Type B pancreatic cell (in vitro differentiated cells): ENCODE measurements around the gene IST1. TPM values are rescaled to one million over a fixed set of nuclear protein-coding genes. Genes with fewer than 3 reads are reported as not detected.

Experiments
- DNase-seq: peaks from one replicate; pipeline ENCODE4 v3.0.0; 2021; ENCODE audit warnings: mixed read lengths; ENCODE audit not compliant: unreplicated experiment; ENCODE audit errors: extremely low spot score
- H3K27ac Mint-ChIP-seq: 2 replicates; pipeline ENCODE4 v1.8.0; 2021; ENCODE audit warnings: mild to moderate bottlenecking, mixed read lengths
- H3K27me3 Mint-ChIP-seq: 2 replicates; pipeline ENCODE4 v1.8.0; 2021; ENCODE audit warnings: mixed read lengths
- H3K36me3 Mint-ChIP-seq: 2 replicates; pipeline ENCODE4 v1.8.0; 2021; ENCODE audit warnings: mixed read lengths
- H3K4me1 Mint-ChIP-seq: one replicate; pipeline ENCODE4 v1.8.0; 2021; ENCODE audit warnings: mixed read lengths; ENCODE audit not compliant: unreplicated experiment
- H3K4me3 Mint-ChIP-seq: 2 replicates; pipeline ENCODE4 v1.8.0; 2021; ENCODE audit warnings: mild to moderate bottlenecking, mixed read lengths
- H3K9me3 Mint-ChIP-seq: 2 replicates; pipeline ENCODE4 v1.8.0; 2021; ENCODE audit warnings: mixed read lengths
- total RNA-seq: library from RNA; stranded (reverse); gene quantifications from 2 replicates; pipeline ENCODE4 v1.2.1, GENCODE V29; 2021; ENCODE audit warnings: low replicate concordance
- TF ChIP-seq, protein P1 (sequence below): fragments of 200-600 bp; sonication (generic); conservative IDR thresholded peaks from 2 replicates; pipeline ENCODE4 v1.5.0; 2021; ENCODE audit warnings: antibody characterized with exemption, mild to moderate bottlenecking

IST1 gene
- total RNA-seq, 1 donor from 2014 or later = 233 TPM

DNA sequence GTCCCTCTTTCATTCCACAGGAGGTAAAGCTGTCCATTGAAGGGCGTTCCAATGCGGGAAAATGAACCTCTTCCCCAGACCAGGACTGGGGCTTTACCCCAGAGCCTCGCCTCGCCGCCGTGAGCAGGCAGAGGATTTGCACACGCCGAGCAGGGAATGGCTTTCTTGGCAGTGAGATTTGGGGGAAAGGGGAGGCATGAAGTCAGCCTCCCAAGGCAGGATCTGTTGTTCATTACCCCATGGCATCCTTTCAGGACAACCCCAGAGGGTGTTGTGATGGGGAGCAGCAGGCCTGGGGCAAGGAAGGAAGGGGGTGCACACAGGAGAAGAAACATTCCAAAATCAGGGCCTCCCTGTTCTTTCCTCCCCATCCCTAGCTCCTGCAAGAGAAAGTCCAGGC, 43.6 kb upstream of the IST1 start:
- TF ChIP-seq, protein P1, sequence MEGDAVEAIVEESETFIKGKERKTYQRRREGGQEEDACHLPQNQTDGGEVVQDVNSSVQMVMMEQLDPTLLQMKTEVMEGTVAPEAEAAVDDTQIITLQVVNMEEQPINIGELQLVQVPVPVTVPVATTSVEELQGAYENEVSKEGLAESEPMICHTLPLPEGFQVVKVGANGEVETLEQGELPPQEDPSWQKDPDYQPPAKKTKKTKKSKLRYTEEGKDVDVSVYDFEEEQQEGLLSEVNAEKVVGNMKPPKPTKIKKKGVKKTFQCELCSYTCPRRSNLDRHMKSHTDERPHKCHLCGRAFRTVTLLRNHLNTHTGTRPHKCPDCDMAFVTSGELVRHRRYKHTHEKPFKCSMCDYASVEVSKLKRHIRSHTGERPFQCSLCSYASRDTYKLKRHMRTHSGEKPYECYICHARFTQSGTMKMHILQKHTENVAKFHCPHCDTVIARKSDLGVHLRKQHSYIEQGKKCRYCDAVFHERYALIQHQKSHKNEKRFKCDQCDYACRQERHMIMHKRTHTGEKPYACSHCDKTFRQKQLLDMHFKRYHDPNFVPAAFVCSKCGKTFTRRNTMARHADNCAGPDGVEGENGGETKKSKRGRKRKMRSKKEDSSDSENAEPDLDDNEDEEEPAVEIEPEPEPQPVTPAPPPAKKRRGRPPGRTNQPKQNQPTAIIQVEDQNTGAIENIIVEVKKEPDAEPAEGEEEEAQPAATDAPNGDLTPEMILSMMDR = no peak
- no peak for DNase-seq
- H3K27me3 Mint-ChIP-seq = no peaks in the 10 kb centered on the region
- H3K4me1 Mint-ChIP-seq = peaks cover 9% of the 10 kb centered on the region
- H3K36me3 Mint-ChIP-seq = peaks cover 26% of the 10 kb centered on the region
- H3K4me3 Mint-ChIP-seq = no peak overlapping the region
- no peak overlapping the region for H3K27ac Mint-ChIP-seq
- H3K9me3 Mint-ChIP-seq = no peaks in the 10 kb centered on the region

DNA sequence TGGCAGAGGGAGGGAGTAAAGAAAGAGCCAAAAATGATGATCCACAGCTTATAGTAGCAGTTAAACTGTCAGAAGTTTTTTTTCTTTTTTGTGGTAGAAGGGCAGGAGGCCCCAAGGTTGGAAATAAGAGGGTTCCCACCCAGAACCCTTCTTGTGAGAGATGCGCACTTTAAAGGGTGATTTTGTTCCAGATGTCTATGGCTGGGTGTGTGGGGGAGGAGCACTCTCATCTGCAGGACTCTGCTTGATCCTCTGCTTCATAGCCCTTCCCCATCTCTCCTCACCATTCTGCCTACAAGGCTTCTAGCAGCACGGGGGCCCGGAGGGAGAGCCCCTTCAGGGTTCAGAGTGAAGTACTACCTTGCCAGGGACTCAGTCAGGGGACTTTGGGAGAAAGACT, 43.2 kb upstream of the IST1 start:
- Mint-ChIP-seq H3K36me3 (peaks cover 26% of the 10 kb centered on the region), H3K27me3 (no peaks in the 10 kb centered on the region), H3K4me3 (no peak overlapping the region), H3K27ac (no peak overlapping the region), H3K4me1 (peaks cover 5% of the 10 kb centered on the region), H3K9me3 (no peaks in the 10 kb centered on the region)
- TF ChIP-seq, protein P1 = no peak
- no peak for DNase-seq

DNA sequence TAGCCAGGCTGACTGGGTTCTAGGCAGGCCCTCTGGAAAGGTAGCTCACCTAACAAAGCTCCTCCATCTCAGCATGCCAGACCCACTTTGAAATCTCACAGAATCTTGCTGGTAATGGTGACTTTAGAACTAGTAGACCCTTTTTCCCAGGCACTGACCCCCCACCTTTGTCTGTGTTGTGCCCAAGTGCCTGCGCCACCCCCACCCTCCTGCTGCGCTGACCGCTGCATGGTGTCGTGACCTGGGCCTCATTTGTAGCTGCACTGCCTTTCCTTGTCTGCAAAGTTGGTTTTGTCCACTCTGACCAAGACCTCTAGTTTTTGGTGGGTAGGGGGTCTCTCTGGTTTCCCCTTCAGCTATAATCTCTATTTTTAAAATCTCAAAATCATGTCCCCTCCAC, 42.8 kb upstream of the IST1 start:
- no peak overlapping the region for H3K4me3 Mint-ChIP-seq
- no peaks in the 10 kb centered on the region for H3K27me3 Mint-ChIP-seq
- TF ChIP-seq, protein P1 = no peak
- peaks cover 1% of the 10 kb centered on the region for H3K4me1 Mint-ChIP-seq
- H3K36me3 Mint-ChIP-seq = peaks cover 26% of the 10 kb centered on the region
- no peak overlapping the region for H3K27ac Mint-ChIP-seq
- no peak for DNase-seq
- H3K9me3 Mint-ChIP-seq = no peaks in the 10 kb centered on the region

DNA sequence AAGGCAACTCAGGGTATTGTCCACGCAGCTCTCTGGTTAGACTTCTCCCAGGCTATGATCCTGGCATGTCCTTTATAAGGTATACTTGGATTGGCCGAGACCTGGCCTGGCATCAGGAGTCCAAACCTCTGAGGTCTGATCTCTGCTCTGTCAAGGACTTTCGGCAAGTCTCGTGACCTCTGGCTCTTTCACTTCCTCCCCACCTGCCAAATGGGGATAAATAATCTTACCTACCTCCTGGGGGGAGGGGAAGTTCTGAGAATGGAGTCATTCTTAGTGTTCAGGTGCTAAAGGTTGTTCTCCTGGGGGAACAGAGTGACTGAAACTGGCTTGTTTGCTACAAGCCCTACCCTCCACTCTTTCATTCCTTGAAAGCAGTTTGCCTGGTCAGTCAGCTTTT, 41.9 kb upstream of the IST1 start:
- H3K9me3 Mint-ChIP-seq = no peaks in the 10 kb centered on the region
- TF ChIP-seq, protein P1 = no peak
- no peaks in the 10 kb centered on the region for H3K4me1 Mint-ChIP-seq
- DNase-seq = no peak
- no peak overlapping the region for H3K4me3 Mint-ChIP-seq
- no peaks in the 10 kb centered on the region for H3K27me3 Mint-ChIP-seq
- no peak overlapping the region for H3K27ac Mint-ChIP-seq
- peaks cover 21% of the 10 kb centered on the region for H3K36me3 Mint-ChIP-seq

DNA sequence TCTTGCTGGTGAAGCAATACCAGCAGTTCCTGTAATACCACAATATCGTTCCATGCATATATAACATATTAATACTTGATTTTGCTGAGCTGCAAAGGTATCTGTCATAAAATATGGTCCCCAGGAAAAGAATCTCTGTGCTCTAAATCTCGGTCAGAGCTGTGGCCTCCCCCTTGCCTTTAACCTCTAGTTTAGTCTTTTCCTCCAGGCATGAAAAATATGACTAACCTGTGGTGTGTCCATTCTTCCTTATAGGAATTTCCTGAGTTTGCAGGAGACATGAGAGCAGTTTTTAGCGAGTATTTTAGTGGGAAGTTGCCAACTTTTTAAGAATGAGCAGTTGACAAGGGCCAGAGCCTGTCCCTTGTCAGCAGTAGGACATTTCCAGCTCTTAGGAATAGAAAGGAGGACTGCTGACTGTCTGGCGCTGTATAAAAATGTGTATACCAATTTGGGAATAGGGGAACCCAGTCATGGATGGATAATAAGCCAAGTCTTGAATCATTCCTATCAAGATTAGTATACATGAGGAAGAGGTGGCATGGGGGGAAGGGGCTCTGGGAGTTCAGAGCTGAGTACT, 40.9 kb upstream of the IST1 start:
- Mint-ChIP-seq H3K36me3 (peaks cover 23% of the 10 kb centered on the region), H3K4me1 (no peaks in the 10 kb centered on the region), H3K27me3 (no peaks in the 10 kb centered on the region), H3K27ac (no peak overlapping the region), H3K9me3 (no peaks in the 10 kb centered on the region), H3K4me3 (no peak overlapping the region)
- TF ChIP-seq, protein P1 = no peak
- no peak for DNase-seq
